ENCODE measurements around the gene OR10A4.
"Not testable (repeated sequence)": the region's sequence is repeated elsewhere in the genome, so short reads cannot be mapped to it uniquely, and the experiment has no call there.

The OR10A4 gene

GRCh38 chr11:6855971-6856541, 20.4 kb upstream of the OR10A4 start:
- Histone ChIP-seq H3K4me1 (ENCODE audit: control insufficient read depth in 5 of 5, insufficient read depth in 5 of 5, low read length in 5 of 5) (no peaks in the 10 kb centered on the region), H3K9me3 (ENCODE audit: control insufficient read depth in 5 of 5, low read length in 5 of 5) (peaks cover 0 to 2% (median 0%) of the 10 kb centered on the region in 5 donors), H3K9ac (ENCODE audit: low read length in 5 of 5) (no peak overlapping the region), H3K27ac (ENCODE audit: low read depth, low read length) (no peak overlapping the region), H3K4me3 (ENCODE audit: low read depth in 1 of 5, low read length in 5 of 5) (no peak overlapping the region), H3K27me3 (ENCODE audit: control insufficient read depth in 5 of 5, insufficient read depth in 4 of 5, low read length in 5 of 5) (no peaks in the 10 kb centered on the region), H3K36me3 (ENCODE audit: control insufficient read depth in 5 of 5, insufficient read depth in 5 of 5, low read length in 5 of 5) (no peaks in the 10 kb centered on the region)

DNA sequence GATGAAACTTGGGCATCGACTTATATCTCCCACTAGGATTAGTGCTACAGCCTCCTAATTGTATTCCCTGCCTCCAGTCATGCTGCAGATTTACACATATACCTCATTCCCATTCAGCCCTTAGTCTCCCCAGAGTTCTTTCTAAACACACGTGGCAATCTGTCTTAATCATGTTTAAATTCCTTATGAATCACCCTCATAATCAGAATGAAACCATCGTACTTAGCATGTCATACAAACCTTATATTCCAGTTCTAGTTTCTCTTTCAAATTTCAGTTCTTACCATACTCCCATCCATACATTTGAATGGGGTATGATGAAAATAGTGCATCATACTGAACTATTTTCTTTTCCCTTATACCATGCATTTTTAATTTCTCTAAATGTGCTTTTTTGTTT, 19.6 kb upstream of the OR10A4 start:
- Histone ChIP-seq H3K27me3 (ENCODE audit: control insufficient read depth in 5 of 5, insufficient read depth in 4 of 5, low read length in 5 of 5) (no peaks in the 10 kb centered on the region), H3K4me1 (ENCODE audit: control insufficient read depth in 5 of 5, insufficient read depth in 5 of 5, low read length in 5 of 5) (no peaks in the 10 kb centered on the region), H3K4me3 (ENCODE audit: low read depth in 1 of 5, low read length in 5 of 5) (no peak overlapping the region), H3K9me3 (ENCODE audit: control insufficient read depth in 5 of 5, low read length in 5 of 5) (peaks cover 0 to 2% (median 0%) of the 10 kb centered on the region in 5 donors), H3K9ac (ENCODE audit: low read length in 5 of 5) (no peak overlapping the region), H3K27ac (ENCODE audit: low read depth, low read length) (no peak overlapping the region), H3K36me3 (ENCODE audit: control insufficient read depth in 5 of 5, insufficient read depth in 5 of 5, low read length in 5 of 5) (no peaks in the 10 kb centered on the region)

- Histone ChIP-seq H3K36me3 (ENCODE audit: control insufficient read depth in 5 of 5, insufficient read depth in 5 of 5, low read length in 5 of 5) (no peaks in the 10 kb centered on the region), H3K4me3 (ENCODE audit: low read depth in 1 of 5, low read length in 5 of 5) (no peak within 1 kb of the TSS), H3K4me1 (ENCODE audit: control insufficient read depth in 5 of 5, insufficient read depth in 5 of 5, low read length in 5 of 5) (no peaks in the 10 kb centered on the region), H3K27ac (ENCODE audit: low read depth, low read length) (no peak within 1 kb of the TSS), H3K27me3 (ENCODE audit: control insufficient read depth in 5 of 5, insufficient read depth in 4 of 5, low read length in 5 of 5) (no peaks in the 10 kb centered on the region), H3K9ac (ENCODE audit: low read length in 5 of 5) (no peak within 1 kb of the TSS), H3K9me3 (ENCODE audit: control insufficient read depth in 5 of 5, low read length in 5 of 5) (no peaks in the 10 kb centered on the region)
Measured at GRCh38 chr11:6862961-6863360, 13.5 kb upstream of the OR10A4 start, which contains the start of gene OR10A2. TSS of gene OR10A2 (plus strand) at chr11:6863057. CDS start at chr11:6869755, 6,698 bp downstream.

DNA sequence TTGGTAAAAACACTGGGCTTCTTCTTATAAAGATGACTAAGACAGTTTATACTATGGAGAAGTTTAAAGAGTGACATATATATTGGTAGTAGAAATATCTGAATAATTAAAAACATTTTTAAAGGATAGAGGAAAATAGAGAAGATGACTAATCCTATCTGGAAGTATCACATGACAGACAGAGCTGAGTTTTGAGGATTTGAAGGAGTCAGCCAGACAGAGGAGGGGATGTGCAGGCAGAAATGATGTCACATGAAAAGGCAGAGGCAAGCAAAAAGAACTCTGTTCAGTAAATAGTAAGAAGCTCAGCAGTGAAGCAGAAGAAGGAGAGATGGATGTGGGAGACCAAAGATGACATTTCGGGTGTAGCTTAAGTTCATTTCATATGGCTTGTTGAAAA, 12.0 kb upstream of the OR10A4 start:
- H3K9me3 ChIP-seq (ENCODE audit: control insufficient read depth in 5 of 5, low read length in 5 of 5) = no peaks in the 10 kb centered on the region
- H3K27ac ChIP-seq (ENCODE audit: low read depth, low read length) = no peak overlapping the region

DNA sequence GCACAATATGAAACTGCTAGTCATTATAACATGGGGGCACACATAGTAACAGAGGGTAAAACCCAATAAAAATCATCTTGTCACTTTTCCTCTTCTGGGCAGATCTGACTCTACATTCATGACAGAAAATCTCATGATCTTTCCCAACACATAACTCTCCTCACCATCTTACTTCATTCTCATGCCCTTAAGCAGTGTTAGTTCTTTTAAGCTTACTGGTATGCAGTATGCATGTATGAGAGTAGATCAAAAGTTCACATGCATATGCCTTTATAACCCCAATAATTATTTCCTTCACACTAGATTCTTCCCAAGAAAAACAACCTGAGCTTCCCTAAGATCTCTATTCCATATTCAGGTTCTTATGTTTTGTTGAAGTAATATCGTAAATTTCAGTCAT, 5.1 kb upstream of the OR10A4 start:
- no peak overlapping the region for H3K4me3 ChIP-seq (ENCODE audit: low read depth in 1 of 5, low read length in 5 of 5)
- no peak overlapping the region for H3K27ac ChIP-seq (ENCODE audit: low read depth, low read length)
- H3K9ac ChIP-seq (ENCODE audit: low read length in 5 of 5) = no peak overlapping the region
- no peaks in the 10 kb centered on the region for H3K9me3 ChIP-seq (ENCODE audit: control insufficient read depth in 5 of 5, low read length in 5 of 5)
- no peaks in the 10 kb centered on the region for H3K4me1 ChIP-seq (ENCODE audit: control insufficient read depth in 5 of 5, insufficient read depth in 5 of 5, low read length in 5 of 5)
- H3K27me3 ChIP-seq (ENCODE audit: control insufficient read depth in 5 of 5, insufficient read depth in 4 of 5, low read length in 5 of 5) = no peaks in the 10 kb centered on the region
- no peaks in the 10 kb centered on the region for H3K36me3 ChIP-seq (ENCODE audit: control insufficient read depth in 5 of 5, insufficient read depth in 5 of 5, low read length in 5 of 5)

More for the DNA sequence above, 12.0 kb upstream of the OR10A4 start:
- Histone ChIP-seq H3K4me1 (ENCODE audit: control insufficient read depth in 5 of 5, insufficient read depth in 5 of 5, low read length in 5 of 5) (no peaks in the 10 kb centered on the region), H3K9ac (ENCODE audit: low read length in 5 of 5) (no peak overlapping the region), H3K27me3 (ENCODE audit: control insufficient read depth in 5 of 5, insufficient read depth in 4 of 5, low read length in 5 of 5) (no peaks in the 10 kb centered on the region), H3K4me3 (ENCODE audit: low read depth in 1 of 5, low read length in 5 of 5) (no peak overlapping the region), H3K36me3 (ENCODE audit: control insufficient read depth in 5 of 5, insufficient read depth in 5 of 5, low read length in 5 of 5) (no peaks in the 10 kb centered on the region)

- Histone ChIP-seq H3K27me3 (ENCODE audit: control insufficient read depth in 5 of 5, insufficient read depth in 4 of 5, low read length in 5 of 5) (no peaks in the 10 kb centered on the region), H3K27ac (ENCODE audit: low read depth, low read length) (no peak overlapping the region), H3K9ac (ENCODE audit: low read length in 5 of 5) (no peak overlapping the region), H3K9me3 (ENCODE audit: control insufficient read depth in 5 of 5, low read length in 5 of 5) (peaks cover 0 to 6% (median 0%) of the 10 kb centered on the region in 5 donors), H3K4me1 (ENCODE audit: control insufficient read depth in 5 of 5, insufficient read depth in 5 of 5, low read length in 5 of 5) (no peaks in the 10 kb centered on the region), H3K4me3 (ENCODE audit: low read depth in 1 of 5, low read length in 5 of 5) (no peak overlapping the region), H3K36me3 (ENCODE audit: control insufficient read depth in 5 of 5, insufficient read depth in 5 of 5, low read length in 5 of 5) (no peaks in the 10 kb centered on the region)
Measured at GRCh38 chr11:6875761-6876160, 664 bp upstream of the OR10A4 start.

DNA sequence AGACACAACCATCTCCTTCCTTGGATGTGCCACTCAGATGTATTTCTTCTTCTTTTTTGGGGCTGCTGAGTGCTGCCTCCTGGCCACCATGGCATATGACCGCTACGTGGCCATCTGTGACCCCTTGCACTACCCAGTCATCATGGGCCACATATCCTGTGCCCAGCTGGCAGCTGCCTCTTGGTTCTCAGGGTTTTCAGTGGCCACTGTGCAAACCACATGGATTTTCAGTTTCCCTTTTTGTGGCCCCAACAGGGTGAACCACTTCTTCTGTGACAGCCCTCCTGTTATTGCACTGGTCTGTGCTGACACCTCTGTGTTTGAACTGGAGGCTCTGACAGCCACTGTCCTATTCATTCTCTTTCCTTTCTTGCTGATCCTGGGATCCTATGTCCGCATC, 489 bp downstream of the OR10A4 start:
- no peaks in the 10 kb centered on the region for H3K4me1 ChIP-seq (ENCODE audit: control insufficient read depth in 5 of 5, insufficient read depth in 5 of 5, low read length in 5 of 5)

GRCh38 chr11:6882751-6883150, 6.3 kb downstream of the OR10A4 start:
- H3K4me1 ChIP-seq (ENCODE audit: control insufficient read depth in 5 of 5, insufficient read depth in 5 of 5, low read length in 5 of 5) = no peaks in the 10 kb centered on the region
- no peak overlapping the region for H3K4me3 ChIP-seq (ENCODE audit: low read depth in 1 of 5, low read length in 5 of 5)
- no peaks in the 10 kb centered on the region for H3K27me3 ChIP-seq (ENCODE audit: control insufficient read depth in 5 of 5, insufficient read depth in 4 of 5, low read length in 5 of 5)

More for the DNA sequence above, 489 bp downstream of the OR10A4 start:
- Histone ChIP-seq H3K27me3 (ENCODE audit: control insufficient read depth in 5 of 5, insufficient read depth in 4 of 5, low read length in 5 of 5) (no peaks in the 10 kb centered on the region), H3K9ac (ENCODE audit: low read length in 5 of 5) (no peak overlapping the region), H3K9me3 (ENCODE audit: control insufficient read depth in 5 of 5, low read length in 5 of 5) (peaks cover 0 to 6% (median 0%) of the 10 kb centered on the region in 5 donors), H3K4me3 (ENCODE audit: low read depth in 1 of 5, low read length in 5 of 5) (no peak overlapping the region), H3K27ac (ENCODE audit: low read depth, low read length) (no peak overlapping the region), H3K36me3 (ENCODE audit: control insufficient read depth in 5 of 5, insufficient read depth in 5 of 5, low read length in 5 of 5) (no peaks in the 10 kb centered on the region)

GRCh38 chr11:6887711-6888110, 11.3 kb downstream of the OR10A4 start:
- not testable (repeated sequence) for H3K4me1 ChIP-seq (ENCODE audit: control insufficient read depth in 5 of 5, insufficient read depth in 5 of 5, low read length in 5 of 5); H3K27ac ChIP-seq (ENCODE audit: low read depth, low read length); H3K9me3 ChIP-seq (ENCODE audit: control insufficient read depth in 5 of 5, low read length in 5 of 5); H3K27me3 ChIP-seq (ENCODE audit: control insufficient read depth in 5 of 5, insufficient read depth in 4 of 5, low read length in 5 of 5); H3K9ac ChIP-seq (ENCODE audit: low read length in 5 of 5); H3K4me3 ChIP-seq (ENCODE audit: low read depth in 1 of 5, low read length in 5 of 5); H3K36me3 ChIP-seq (ENCODE audit: control insufficient read depth in 5 of 5, insufficient read depth in 5 of 5, low read length in 5 of 5)

More at GRCh38 chr11:6882751-6883150, 6.3 kb downstream of the OR10A4 start:
- Histone ChIP-seq H3K9ac (ENCODE audit: low read length in 5 of 5) (no peak overlapping the region), H3K27ac (ENCODE audit: low read depth, low read length) (no peak overlapping the region), H3K9me3 (ENCODE audit: control insufficient read depth in 5 of 5, low read length in 5 of 5) (no peaks in the 10 kb centered on the region), H3K36me3 (ENCODE audit: control insufficient read depth in 5 of 5, insufficient read depth in 5 of 5, low read length in 5 of 5) (no peaks in the 10 kb centered on the region)

DNA sequence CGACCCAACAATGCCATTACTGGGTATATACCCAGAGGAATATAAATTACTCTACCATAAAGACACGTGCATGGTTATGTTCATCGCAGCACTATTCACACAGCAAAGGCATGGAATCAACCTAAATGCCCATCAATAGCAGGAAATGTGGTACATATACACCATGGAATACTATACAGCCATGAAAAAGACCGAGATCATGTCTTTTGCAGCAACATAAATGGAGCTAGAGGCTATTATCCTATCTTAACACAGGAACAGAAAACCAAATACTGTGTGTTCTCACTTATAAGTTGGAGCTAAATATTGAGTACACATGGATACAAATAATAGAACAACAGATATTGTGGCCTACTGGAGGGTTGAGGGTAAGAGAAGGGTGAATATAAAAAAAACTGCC, 12.4 kb downstream of the OR10A4 start:
- no peak overlapping the region for H3K4me3 ChIP-seq (ENCODE audit: low read depth in 1 of 5, low read length in 5 of 5)

More for the DNA sequence above, 12.4 kb downstream of the OR10A4 start:
- Histone ChIP-seq H3K27me3 (ENCODE audit: control insufficient read depth in 5 of 5, insufficient read depth in 4 of 5, low read length in 5 of 5) (no peaks in the 10 kb centered on the region), H3K27ac (ENCODE audit: low read depth, low read length) (no peak overlapping the region), H3K9ac (ENCODE audit: low read length in 5 of 5) (no peak overlapping the region), H3K9me3 (ENCODE audit: control insufficient read depth in 5 of 5, low read length in 5 of 5) (peaks cover 0 to 3% (median 0%) of the 10 kb centered on the region in 5 donors), H3K4me1 (ENCODE audit: control insufficient read depth in 5 of 5, insufficient read depth in 5 of 5, low read length in 5 of 5) (peaks cover 0 to 4% (median 0%) of the 10 kb centered on the region in 5 donors), H3K36me3 (ENCODE audit: control insufficient read depth in 5 of 5, insufficient read depth in 5 of 5, low read length in 5 of 5) (no peaks in the 10 kb centered on the region)
